HEK293 (cell line): ENCODE data around the gene CYP2S1.

Source experiments
- CTCF ChIA-PET: fragments of 350-600 bp; formaldehyde crosslinking; extraction: SDS; loops from one replicate; lab custom pipeline; 2021; ENCODE audit warnings: antibody characterized with exemption; lab: Yijun Ruan, JAX
- POLR2A ChIA-PET: fragments of 300-600 bp; formaldehyde crosslinking; extraction: SDS; loops from one replicate; lab custom pipeline; 2020; ENCODE audit warnings: antibody characterized with exemption, inconsistent platforms; lab: Yijun Ruan, JAX
- H3K27ac ChIP-seq: fragments of 200-500 bp; sonication (Bioruptor generic); 2 replicates; pipeline ENCODE4 v1.5.1; 2014; ENCODE audit warnings: low read depth, low read length, control low read depth, inconsistent platforms; ENCODE audit errors: extremely low read depth
- H3K36me3 ChIP-seq, 2 experiments: fragments of 200-500 bp in 1 of 2; sonication (Bioruptor generic) in 1 of 2; 1 replicate in 1 of 2; 2 replicates in 1 of 2; pipeline ENCODE4 v1.5.1; 2014 to 2017; ENCODE audit warnings: inconsistent platforms in 2 of 2, low read length in 2 of 2; ENCODE audit not compliant: control insufficient read depth in 2 of 2, insufficient read depth in 1 of 2
- H3K4me1 ChIP-seq: fragments of 200-500 bp; sonication (Bioruptor generic); 2 replicates; pipeline ENCODE4 v1.5.1; 2014; ENCODE audit warnings: mild to moderate bottlenecking, low read length, inconsistent platforms; ENCODE audit not compliant: control insufficient read depth, insufficient read depth
- H3K4me3 ChIP-seq: 2 replicates; pipeline ENCODE4 v1.5.1; 2011; ENCODE audit warnings: low read depth, mild to moderate bottlenecking, control low read depth, low read length, moderate library complexity
- H3K9me3 ChIP-seq: fragments of 200-500 bp; sonication (Bioruptor generic); 2 replicates; pipeline ENCODE4 v1.5.1; 2014; ENCODE audit warnings: low read depth, low read length, inconsistent platforms; ENCODE audit not compliant: control insufficient read depth, insufficient read depth
- KLF10 ChIP-seq: fragments of 450-650 bp; IDR thresholded peaks from 2 replicates; pipeline ENCODE4 v1.5.1; 2018; ENCODE audit warnings: missing biosample characterization, mild to moderate bottlenecking, missing genetic modification characterization
- RBAK ChIP-seq: fragments of 450-650 bp; formaldehyde crosslinking; IDR thresholded peaks from 2 replicates; pipeline ENCODE4 v1.5.1; 2016; ENCODE audit warnings: missing biosample characterization, missing genetic modification characterization
- SALL2 ChIP-seq: fragments of 450-650 bp; formaldehyde crosslinking; IDR thresholded peaks from 2 replicates; pipeline ENCODE4 v1.5.0; 2017; ENCODE audit warnings: missing biosample characterization, mild to moderate bottlenecking, missing genetic modification characterization, borderline replicate concordance
- SCRT2 ChIP-seq: fragments of 450-650 bp; formaldehyde crosslinking; IDR thresholded peaks from 2 replicates; pipeline ENCODE4 v1.5.1; 2016; ENCODE audit warnings: missing biosample characterization, missing genetic modification characterization
- TRIM28 ChIP-seq: IDR thresholded peaks from 2 replicates; pipeline ENCODE4 v1.6.1; 2011; ENCODE audit warnings: low read length, control low read depth, borderline replicate concordance
- WT1 ChIP-seq: fragments of 450-650 bp; formaldehyde crosslinking; IDR thresholded peaks from 2 replicates; pipeline ENCODE4 v1.5.1; 2016; ENCODE audit warnings: missing biosample characterization, missing genetic modification characterization
- ZNF16 ChIP-seq: fragments of 450-650 bp; formaldehyde crosslinking; IDR thresholded peaks from 2 replicates; pipeline ENCODE4 v1.5.1; 2016; ENCODE audit warnings: low read depth, missing biosample characterization, missing genetic modification characterization
- ZNF184 ChIP-seq: fragments of 450-650 bp; IDR thresholded peaks from 2 replicates; pipeline ENCODE4 v1.5.1; 2018; ENCODE audit warnings: missing biosample characterization, mild to moderate bottlenecking, missing genetic modification characterization
- ZNF221 ChIP-seq: fragments of 450-650 bp; formaldehyde crosslinking; IDR thresholded peaks from 2 replicates; pipeline ENCODE4 v1.5.1; 2017; ENCODE audit warnings: missing biosample characterization, missing genetic modification characterization, borderline replicate concordance
- ZNF311 ChIP-seq: fragments of 450-650 bp; formaldehyde crosslinking; IDR thresholded peaks from 2 replicates; pipeline ENCODE4 v1.5.1; 2017; ENCODE audit warnings: missing biosample characterization, missing genetic modification characterization, borderline replicate concordance
- ZNF324 ChIP-seq: fragments of 450-650 bp; formaldehyde crosslinking; IDR thresholded peaks from 2 replicates; pipeline ENCODE4 v1.5.1; 2016; ENCODE audit warnings: missing biosample characterization, missing genetic modification characterization
- ZNF426 ChIP-seq: fragments of 450-650 bp; formaldehyde crosslinking; IDR thresholded peaks from 2 replicates; pipeline ENCODE4 v1.5.1; 2017; ENCODE audit warnings: missing biosample characterization, missing genetic modification characterization, mild to moderate bottlenecking, inconsistent platforms, moderate library complexity
- ZNF433 ChIP-seq: fragments of 450-650 bp; formaldehyde crosslinking; IDR thresholded peaks from 2 replicates; pipeline ENCODE4 v1.5.1; 2016; ENCODE audit warnings: missing biosample characterization, missing genetic modification characterization, low read depth
- ZNF654 ChIP-seq: fragments of 450-650 bp; formaldehyde crosslinking; IDR thresholded peaks from 2 replicates; pipeline ENCODE4 v1.5.1; 2016; ENCODE audit warnings: low read depth, missing biosample characterization, missing genetic modification characterization
- ZNF768 ChIP-seq: fragments of 450-650 bp; formaldehyde crosslinking; IDR thresholded peaks from 2 replicates; pipeline ENCODE4 v1.5.1; 2018; ENCODE audit warnings: missing biosample characterization, mild to moderate bottlenecking, missing genetic modification characterization
- TF ChIP-seq, protein P1 (sequence below): fragments of 450-650 bp; formaldehyde crosslinking; IDR thresholded peaks from 2 replicates; pipeline ENCODE4 v1.5.0; 2017; ENCODE audit warnings: missing biosample characterization, missing genetic modification characterization, borderline replicate concordance
- TF ChIP-seq, protein P2 (sequence below): fragments of 450-650 bp; formaldehyde crosslinking; IDR thresholded peaks from 2 replicates; pipeline ENCODE4 v1.5.1; 2016; ENCODE audit warnings: missing biosample characterization, missing genetic modification characterization
- TF ChIP-seq, protein P3 (sequence below): fragments of 450-650 bp; formaldehyde crosslinking; optimal IDR thresholded peaks from 2 replicates; pipeline ENCODE3; 2016; ENCODE audit warnings: missing biosample characterization, mild to moderate bottlenecking, missing genetic modification characterization

The CYP2S1 gene

DNA sequence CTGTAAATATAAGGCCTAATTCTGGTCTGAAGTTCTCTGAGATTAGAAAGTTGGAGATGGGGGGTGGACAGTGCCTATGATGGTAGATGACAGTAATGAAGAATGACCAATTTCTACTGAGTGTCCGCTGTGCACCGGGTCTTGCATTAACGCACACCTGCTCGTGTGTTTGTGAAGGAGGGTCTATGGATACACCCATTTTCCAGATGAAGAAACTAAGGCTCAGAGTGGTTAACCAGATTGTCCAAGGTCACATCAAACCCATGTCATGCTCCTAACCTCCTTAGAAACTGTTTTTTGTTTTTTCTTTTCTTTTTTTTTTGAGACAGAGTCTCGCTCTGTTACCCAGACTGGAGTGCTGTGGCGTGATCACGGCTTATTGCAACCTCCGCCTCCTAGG, 39.7 kb downstream of the CYP2S1 start:
- Histone ChIP-seq H3K9me3 (no peaks in the 10 kb centered on the region), H3K4me1 (no peaks in the 10 kb centered on the region), H3K27ac (no peak overlapping the region), H3K4me3 (no peak overlapping the region)
- CTCF ChIA-PET: interaction anchor here (0.7 to 2.6 kb wide), 2 partner anchors 28 to 104 kb away, joined by 3 to 16 read pairs; no protein-coding TSS in a partner anchor
- TF ChIP-seq, protein P1, sequence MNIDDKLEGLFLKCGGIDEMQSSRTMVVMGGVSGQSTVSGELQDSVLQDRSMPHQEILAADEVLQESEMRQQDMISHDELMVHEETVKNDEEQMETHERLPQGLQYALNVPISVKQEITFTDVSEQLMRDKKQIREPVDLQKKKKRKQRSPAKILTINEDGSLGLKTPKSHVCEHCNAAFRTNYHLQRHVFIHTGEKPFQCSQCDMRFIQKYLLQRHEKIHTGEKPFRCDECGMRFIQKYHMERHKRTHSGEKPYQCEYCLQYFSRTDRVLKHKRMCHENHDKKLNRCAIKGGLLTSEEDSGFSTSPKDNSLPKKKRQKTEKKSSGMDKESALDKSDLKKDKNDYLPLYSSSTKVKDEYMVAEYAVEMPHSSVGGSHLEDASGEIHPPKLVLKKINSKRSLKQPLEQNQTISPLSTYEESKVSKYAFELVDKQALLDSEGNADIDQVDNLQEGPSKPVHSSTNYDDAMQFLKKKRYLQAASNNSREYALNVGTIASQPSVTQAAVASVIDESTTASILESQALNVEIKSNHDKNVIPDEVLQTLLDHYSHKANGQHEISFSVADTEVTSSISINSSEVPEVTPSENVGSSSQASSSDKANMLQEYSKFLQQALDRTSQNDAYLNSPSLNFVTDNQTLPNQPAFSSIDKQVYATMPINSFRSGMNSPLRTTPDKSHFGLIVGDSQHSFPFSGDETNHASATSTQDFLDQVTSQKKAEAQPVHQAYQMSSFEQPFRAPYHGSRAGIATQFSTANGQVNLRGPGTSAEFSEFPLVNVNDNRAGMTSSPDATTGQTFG (tag by site-specific recombination): no peak
- TF ChIP-seq ZNF768 (tag by site-specific recombination) (no peak), ZNF311 (tag by site-specific recombination) (no peak), ZNF324 (tag by site-specific recombination) (no peak), KLF10 (tag by site-specific recombination) (no peak), ZNF184 (tag by site-specific recombination) (no peak), SALL2 (tag by site-specific recombination) (no peak), RBAK (tag by site-specific recombination) (no peak), ZNF433 (tag by site-specific recombination) (no peak), TRIM28 (no peak), ZNF654 (tag by site-specific recombination) (no peak), ZNF16 (tag by site-specific recombination) (no peak), WT1 (tag by site-specific recombination) (no peak), ZNF426 (tag by site-specific recombination) (no peak), SCRT2 (no peak)
- TF ChIP-seq, protein P2, sequence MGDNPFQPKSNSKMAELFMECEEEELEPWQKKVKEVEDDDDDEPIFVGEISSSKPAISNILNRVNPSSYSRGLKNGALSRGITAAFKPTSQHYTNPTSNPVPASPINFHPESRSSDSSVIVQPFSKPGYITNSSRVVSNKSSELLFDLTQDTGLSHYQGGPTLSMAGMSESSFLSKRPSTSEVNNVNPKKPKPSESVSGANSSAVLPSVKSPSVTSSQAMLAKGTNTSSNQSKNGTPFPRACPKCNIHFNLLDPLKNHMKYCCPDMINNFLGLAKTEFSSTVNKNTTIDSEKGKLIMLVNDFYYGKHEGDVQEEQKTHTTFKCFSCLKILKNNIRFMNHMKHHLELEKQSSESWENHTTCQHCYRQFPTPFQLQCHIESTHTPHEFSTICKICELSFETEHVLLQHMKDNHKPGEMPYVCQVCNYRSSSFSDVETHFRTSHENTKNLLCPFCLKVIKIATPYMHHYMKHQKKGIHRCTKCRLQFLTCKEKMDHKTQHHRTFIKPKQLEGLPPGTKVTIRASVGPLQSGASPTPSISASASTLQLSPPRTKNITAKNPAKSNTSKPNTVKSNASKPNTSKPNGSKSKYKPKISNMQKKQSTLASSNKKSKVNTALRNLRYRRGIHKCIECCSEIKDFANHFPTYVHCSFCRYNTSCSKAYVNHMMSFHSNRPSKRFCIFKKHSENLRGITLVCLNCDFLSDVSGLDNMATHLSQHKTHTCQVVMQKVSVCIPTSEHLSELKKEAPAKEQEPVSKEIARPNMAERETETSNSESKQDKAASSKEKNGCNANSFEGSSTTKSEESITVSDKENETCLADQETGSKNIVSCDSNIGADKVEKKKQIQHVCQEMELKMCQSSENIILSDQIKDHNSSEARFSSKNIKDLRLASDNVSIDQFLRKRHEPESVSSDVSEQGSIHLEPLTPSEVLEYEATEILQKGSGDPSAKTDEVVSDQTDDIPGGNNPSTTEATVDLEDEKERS (tag by site-specific recombination): no peak
- TF ChIP-seq, protein P3, sequence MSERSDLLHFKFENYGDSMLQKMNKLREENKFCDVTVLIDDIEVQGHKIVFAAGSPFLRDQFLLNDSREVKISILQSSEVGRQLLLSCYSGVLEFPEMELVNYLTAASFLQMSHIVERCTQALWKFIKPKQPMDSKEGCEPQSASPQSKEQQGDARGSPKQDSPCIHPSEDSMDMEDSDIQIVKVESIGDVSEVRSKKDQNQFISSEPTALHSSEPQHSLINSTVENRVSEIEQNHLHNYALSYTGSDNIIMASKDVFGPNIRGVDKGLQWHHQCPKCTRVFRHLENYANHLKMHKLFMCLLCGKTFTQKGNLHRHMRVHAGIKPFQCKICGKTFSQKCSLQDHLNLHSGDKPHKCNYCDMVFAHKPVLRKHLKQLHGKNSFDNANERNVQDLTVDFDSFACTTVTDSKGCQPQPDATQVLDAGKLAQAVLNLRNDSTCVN (tag by site-specific recombination): no peak
- TF ChIP-seq, all 188 proteins: peak for 0
- POLR2A ChIA-PET: no interaction called here
- no peaks in the 10 kb centered on the region for H3K36me3 ChIP-seq

DNA sequence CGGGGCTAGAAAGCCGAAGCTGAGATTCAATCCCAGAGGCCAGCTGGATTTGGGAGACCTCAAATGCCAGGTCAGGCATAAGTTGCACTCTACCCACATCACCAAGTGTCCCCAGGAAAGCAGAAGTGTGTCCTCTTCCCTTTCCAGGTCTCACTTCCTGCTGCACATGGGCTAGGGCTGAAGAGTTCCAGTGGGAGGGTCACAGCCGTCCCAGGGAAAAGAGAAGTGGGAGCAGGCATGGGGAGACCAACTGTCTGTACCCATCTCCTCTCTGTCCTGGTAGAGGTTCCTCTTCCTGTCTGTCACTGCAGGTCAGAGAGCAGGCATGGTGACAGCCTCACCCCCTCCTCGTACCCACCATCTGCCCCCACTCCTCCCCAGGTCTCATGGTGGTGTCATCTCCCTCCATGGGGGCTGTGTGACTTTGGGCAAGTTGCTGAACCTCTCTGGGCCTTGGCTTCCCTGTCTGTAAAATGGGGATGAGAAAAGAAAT, 40.8 kb downstream of the CYP2S1 start:
- Histone ChIP-seq H3K4me1 (no peaks in the 10 kb centered on the region), H3K27ac (no peak overlapping the region), H3K36me3 (no peaks in the 10 kb centered on the region), H3K9me3 (no peaks in the 10 kb centered on the region), H3K4me3 (no peak overlapping the region)
- peak; percentile 91; the same call in 1 of the 2 replicates for TF ChIP-seq ZNF768 (tag by site-specific recombination)
- TF ChIP-seq ZNF221 (tag by site-specific recombination): no peak
- ChIA-PET POLR2A (interaction anchor here (1.7 kb wide), 1 partner anchor 7 kb away, joined by 5 read pairs; no protein-coding TSS in a partner anchor), CTCF (interaction anchor here (0.6 to 2.6 kb wide), 4 partner anchors 25 to 561 kb away, joined by 3 to 16 read pairs (median 3); no protein-coding TSS in a partner anchor)
